8988T (cell line): ENCODE data around the gene WIPF2.
A peak's percentile ranks its signal among the peaks of the same experiment; 100 is the strongest.
"Not testable (repeated sequence)": the region's sequence is repeated elsewhere in the genome, so short reads cannot be mapped to it uniquely, and the experiment has no call there.

ENCODE experiments used
- DNase-seq: peaks from one replicate; pipeline ENCODE4 v3.0.0; 2011

The WIPF2 gene

GRCh38 chr17:40301315-40301714, 82.2 kb downstream of the WIPF2 start:
- no peak for DNase-seq

GRCh38 chr17:40303009-40303657, 84.0 kb downstream of the WIPF2 start:
- DNase-seq = no peak

- no peak for DNase-seq
Observed at GRCh38 chr17:40303708-40304551, 84.8 kb downstream of the WIPF2 start.

GRCh38 chr17:40304552-40304863, 85.4 kb downstream of the WIPF2 start:
- not testable (repeated sequence) for DNase-seq

- DNase-seq = not testable (repeated sequence)
Observed at GRCh38 chr17:40304866-40305265, 85.8 kb downstream of the WIPF2 start.

- no peak for DNase-seq
Observed at GRCh38 chr17:40306395-40306794, 87.3 kb downstream of the WIPF2 start.

GRCh38 chr17:40307001-40307730, 88.1 kb downstream of the WIPF2 start:
- no peak for DNase-seq

- DNase-seq = no peak
Observed at GRCh38 chr17:40307740-40308239, 88.7 kb downstream of the WIPF2 start.

GRCh38 chr17:40309031-40309948, 90.2 kb downstream of the WIPF2 start, which contains the start of gene RARA:
RARA (plus strand) TSS chr17:40309180; CDS start chr17:40331219, 22,039 bp downstream.
- no peak for DNase-seq

- DNase-seq = no peak
Observed at GRCh38 chr17:40309949-40310510, 90.9 kb downstream of the WIPF2 start.

- DNase-seq = no peak
Observed at GRCh38 chr17:40310882-40311391, 91.8 kb downstream of the WIPF2 start.

- no peak for DNase-seq
Observed at GRCh38 chr17:40311575-40311974, 92.5 kb downstream of the WIPF2 start.

GRCh38 chr17:40312131-40312731, 93.1 kb downstream of the WIPF2 start:
- DNase-seq = no peak

- DNase-seq = no peak
Observed at GRCh38 chr17:40312893-40313667, 94.0 kb downstream of the WIPF2 start.

GRCh38 chr17:40313668-40314583, 94.8 kb downstream of the WIPF2 start:
- no peak for DNase-seq

- peak; percentile 85 for DNase-seq
Observed at GRCh38 chr17:40314584-40314956, 95.5 kb downstream of the WIPF2 start.

GRCh38 chr17:40315206-40315605, 96.1 kb downstream of the WIPF2 start:
- DNase-seq = no peak

- DNase-seq = no peak
Observed at GRCh38 chr17:40315678-40316570, 96.8 kb downstream of the WIPF2 start.
